IMR-90 (cell line): ENCODE data around the gene KNCN. TPM values are rescaled to one million over a fixed set of nuclear protein-coding genes. Genes with fewer than 3 reads are reported as not detected.

Experiments used
- ATAC-seq: fragments of 200-7000 bp; cut with Tn5 transposase; 2 replicates; pipeline ENCODE4 v1.9.1; 2020; ENCODE audit warnings: low read depth, mild to moderate bottlenecking, moderate library complexity
- BruUV-seq: library from RNA; stranded (reverse); fragments of 400-500 nt; replicated peaks from 2 replicates; lab custom pipeline; 2021; lab: Mats Ljungman, UMichigan
- CTCF ChIA-PET: fragments of 300-600 bp; formaldehyde crosslinking; extraction: SDS; loops from one replicate; lab custom pipeline; 2021; ENCODE audit warnings: antibody characterized with exemption; lab: Yijun Ruan, JAX
- POLR2A ChIA-PET: fragments of 300-600 bp; sonication (Branson Sonifier 250); formaldehyde crosslinking; loops from one replicate; lab custom pipeline; 2022; ENCODE audit warnings: antibody characterized with exemption; ENCODE audit not compliant: unreplicated experiment; lab: Charles Lee
- DNase-seq: peaks from one replicate; pipeline ENCODE4 v3.0.0; 2013
- H2AFZ ChIP-seq: replicated peaks from 2 replicates; pipeline ENCODE3; 2013; ENCODE audit warnings: low read length, mild to moderate bottlenecking; ENCODE audit not compliant: poor library complexity
- H2AK5ac ChIP-seq: 2 replicates; pipeline ENCODE4 v1.6.1; 2013; ENCODE audit warnings: low read depth, low read length, inconsistent platforms
- H2AK9ac ChIP-seq: replicated peaks from 2 replicates; pipeline ENCODE3; 2013; ENCODE audit warnings: mild to moderate bottlenecking, low read depth, low read length, moderate library complexity; ENCODE audit not compliant: poor library complexity
- H2BK120ac ChIP-seq: 2 replicates; pipeline ENCODE4 v1.6.1; 2013; ENCODE audit warnings: low read depth, low read length, inconsistent platforms
- H2BK15ac ChIP-seq: 3 replicates; pipeline ENCODE4 v1.6.1; 2013; ENCODE audit warnings: low read depth, low read length, inconsistent platforms
- H2BK20ac ChIP-seq: 2 replicates; pipeline ENCODE4 v1.6.1; 2013; ENCODE audit warnings: low read depth, mild to moderate bottlenecking, inconsistent platforms, low read length, moderate library complexity
- H2BK5ac ChIP-seq: 2 replicates; pipeline ENCODE4 v1.6.1; 2013; ENCODE audit warnings: mild to moderate bottlenecking, low read depth, low read length, inconsistent platforms; ENCODE audit not compliant: poor library complexity, severe bottlenecking
- H3K14ac ChIP-seq: replicated peaks from 2 replicates; pipeline ENCODE4 v1.6.1; 2013; ENCODE audit warnings: low read depth, low read length, inconsistent platforms
- H3K18ac ChIP-seq: 2 replicates; pipeline ENCODE4 v1.6.1; 2013; ENCODE audit warnings: low read depth, low read length, control low read depth
- H3K23ac ChIP-seq: 2 replicates; pipeline ENCODE4 v1.6.1; 2013; ENCODE audit warnings: low read depth, low read length, inconsistent platforms
- H3K27ac ChIP-seq: 2 replicates; pipeline ENCODE4 v1.5.1; 2013; ENCODE audit warnings: mild to moderate bottlenecking, control low read depth, low read length; ENCODE audit not compliant: insufficient read depth
- H3K27me3 ChIP-seq: 2 replicates; pipeline ENCODE4 v1.6.1; 2013; ENCODE audit warnings: low read length; ENCODE audit not compliant: control insufficient read depth, insufficient read depth
- H3K36me3 ChIP-seq: 2 replicates; pipeline ENCODE4 v1.6.1; 2013; ENCODE audit warnings: low read length, mixed read lengths; ENCODE audit not compliant: control insufficient read depth, insufficient read depth
- H3K4ac ChIP-seq: 2 replicates; pipeline ENCODE4 v1.6.1; 2013; ENCODE audit warnings: low read depth, low read length, inconsistent platforms
- H3K4me1 ChIP-seq: 2 replicates; pipeline ENCODE4 v1.6.1; 2013; ENCODE audit warnings: low read length, mixed read lengths; ENCODE audit not compliant: control insufficient read depth, insufficient read depth
- H3K4me2 ChIP-seq: 2 replicates; pipeline ENCODE4 v1.6.1; 2013; ENCODE audit warnings: low read depth, mild to moderate bottlenecking, control low read depth, low read length, moderate library complexity
- H3K4me3 ChIP-seq: 2 replicates; pipeline ENCODE4 v1.5.1; 2013; ENCODE audit warnings: low read depth, mild to moderate bottlenecking, control low read depth, low read length, moderate library complexity; ENCODE audit not compliant: insufficient read depth
- H3K56ac ChIP-seq: 2 replicates; pipeline ENCODE4 v1.6.1; 2013; ENCODE audit warnings: low read length, inconsistent platforms; ENCODE audit not compliant: insufficient read depth; ENCODE audit errors: extremely low read depth
- H3K79me1 ChIP-seq, 2 experiments: 2 replicates each; pipeline ENCODE4 v1.6.1; 2013; ENCODE audit warnings: low read length in 2 of 2, inconsistent platforms in 1 of 2, low read depth in 1 of 2
- H3K9ac ChIP-seq: 2 replicates; pipeline ENCODE4 v1.6.1; 2013; ENCODE audit warnings: low read depth, low read length, control low read depth
- H3K9me1 ChIP-seq: 2 replicates; pipeline ENCODE4 v1.6.1; 2013; ENCODE audit warnings: low read length, inconsistent platforms; ENCODE audit not compliant: insufficient read depth
- H3K9me3 ChIP-seq: 2 replicates; pipeline ENCODE4 v1.6.1; 2013; ENCODE audit warnings: low read length; ENCODE audit not compliant: control insufficient read depth, insufficient read depth
- H4K20me1 ChIP-seq: 2 replicates; pipeline ENCODE4 v1.6.1; 2013; ENCODE audit warnings: low read length, inconsistent platforms; ENCODE audit not compliant: insufficient read depth
- H4K5ac ChIP-seq: 2 replicates; pipeline ENCODE4 v1.6.1; 2013; ENCODE audit warnings: mild to moderate bottlenecking, low read depth, low read length, control low read depth
- H4K8ac ChIP-seq, 2 experiments: 2 replicates each; pipeline ENCODE4 v1.6.1; 2013; ENCODE audit warnings: low read depth in 2 of 2, low read length in 2 of 2, control low read depth in 1 of 2, inconsistent platforms in 1 of 2
- H4K91ac ChIP-seq: 2 replicates; pipeline ENCODE4 v1.6.1; 2013; ENCODE audit warnings: low read depth, low read length, inconsistent platforms; ENCODE audit not compliant: insufficient read depth
- BHLHE40 ChIP-seq: fragments of 150-350 bp; IDR thresholded peaks from 2 replicates; pipeline ENCODE4 v1.6.1; 2016; ENCODE audit warnings: mild to moderate bottlenecking, low read depth, low read length
- CEBPB ChIP-seq: IDR thresholded peaks from 2 replicates; pipeline ENCODE4 v1.6.1; 2012; ENCODE audit warnings: low read depth, low read length, improper control_type of control experiment
- CHD1 ChIP-seq: IDR thresholded peaks from 2 replicates; pipeline ENCODE4 v1.6.1; 2012; ENCODE audit warnings: low read depth, low read length, improper control_type of control experiment
- ELK1 ChIP-seq: fragments of 150-350 bp; IDR thresholded peaks from 2 replicates; pipeline ENCODE4 v1.6.1; 2016; ENCODE audit warnings: low read depth, mild to moderate bottlenecking, low read length, moderate library complexity, borderline replicate concordance
- FOS ChIP-seq: fragments of 150-350 bp; IDR thresholded peaks from 2 replicates; pipeline ENCODE4 v1.6.1; 2016; ENCODE audit warnings: low read depth, low read length
- MAZ ChIP-seq: IDR thresholded peaks from 2 replicates; pipeline ENCODE4 v1.6.1; 2012; ENCODE audit warnings: low read depth, mild to moderate bottlenecking, low read length, improper control_type of control experiment, moderate library complexity, borderline replicate concordance
- MXI1 ChIP-seq: IDR thresholded peaks from 2 replicates; pipeline ENCODE4 v1.6.1; 2012; ENCODE audit warnings: low read depth, mild to moderate bottlenecking, low read length, moderate library complexity, borderline replicate concordance
- POLR2A ChIP-seq: IDR thresholded peaks from 2 replicates; pipeline ENCODE4 v1.6.1; 2012; ENCODE audit warnings: mild to moderate bottlenecking, low read depth, low read length
- RCOR1 ChIP-seq: IDR thresholded peaks from 2 replicates; pipeline ENCODE4 v1.6.1; 2012; ENCODE audit warnings: mild to moderate bottlenecking, low read length, improper control_type of control experiment; ENCODE audit not compliant: insufficient replicate concordance
- RFX5 ChIP-seq: IDR thresholded peaks from 2 replicates; pipeline ENCODE4 v1.8.0; 2012; ENCODE audit warnings: low read depth, mild to moderate bottlenecking, low read length, moderate library complexity
- WGBS, 2 experiments: methylation state at CpG; one replicate each; pipeline versions ENCODE4 v1.1.5 to v1.1.7; 2013; ENCODE audit warnings: missing lambda C conversion rate in 2 of 2; ENCODE audit not compliant: insufficient read length in 1 of 2; ENCODE audit errors: extremely low coverage in 2 of 2; 5-methylcytosine and 5-hydroxymethylcytosine counted together
- dilution Hi-C: fragments of 300-500 bp; cut with HindIII; formaldehyde crosslinking; loops from one replicate; pipeline ENCODE4 v1.14.3; 2018; ENCODE audit warnings: low sequenced_read_pairs; ENCODE audit not compliant: unreplicated experiment
- in situ Hi-C: fragments of 300-500 bp; cut with MboI; formaldehyde crosslinking; loops from 3 replicates; pipeline ENCODE4 v1.14.3; 2019; ENCODE audit warnings: low sequenced_read_pairs, inconsistent platforms, mixed read lengths
- intact Hi-C: fragments of 100-400 bp; cut with micrococcal nuclease; formaldehyde crosslinking; loops from 2 replicates; pipeline ENCODE4 v1.10.0; 2022
- polyA plus RNA-seq, 3 experiments: library from polyadenylated mRNA; depleted of rRNA; stranded (reverse); fragments of >200 nt; gene quantifications; 2 replicates each; pipeline ENCODE4 v1.2.3, GENCODE V29; 2012; ENCODE audit warnings: low replicate concordance in 1 of 3
- total RNA-seq: library from RNA; depleted of rRNA; stranded (reverse); fragments of >200 nt; gene quantifications from 2 replicates; pipeline ENCODE4 v1.2.3, GENCODE V29; 2012
- TF ChIP-seq, protein P1 (sequence below): conservative IDR thresholded peaks from 2 replicates; pipeline ENCODE4 v1.5.1; 2012; ENCODE audit warnings: mild to moderate bottlenecking, low read depth, low read length, improper control_type of control experiment

KNCN gene
- total and polyA plus RNA-seq, 2 of the 4 experiments (the other 2 are of a cell fraction): not detected

GRCh38 chr1:46523496-46524353 is 27.7 kb downstream of the KNCN start:
- H2AFZ ChIP-seq: no peak overlapping the region
- H3K18ac ChIP-seq: no peak overlapping the region
- 67% methylated on average over 1 of the region's 11 CpGs; no CpG with 5 or more reads in 1 of the 2 experiments for WGBS, 2 experiments
- BruUV-seq: no TSS peak
- no peak overlapping the region for H2BK5ac ChIP-seq
- H3K4me1 ChIP-seq: peaks cover 16% of the 10 kb centered on the region
- H2BK20ac ChIP-seq: no peak overlapping the region
- peaks cover 3% of the 10 kb centered on the region for H3K9me1 ChIP-seq
- 0 out of 2 replicates have a peak, but pooled peaks cover 3% of the 10 kb centered on the region for H4K20me1 ChIP-seq
- peaks cover 30% of the 10 kb centered on the region for H3K27me3 ChIP-seq
- TF ChIP-seq RFX5: no peak
- TF ChIP-seq MAZ: no peak
- no peak for TF ChIP-seq CEBPB
- TF ChIP-seq RCOR1: no peak
- no peak for TF ChIP-seq ELK1
- TF ChIP-seq BHLHE40: no peak
- TF ChIP-seq CHD1: no peak
- TF ChIP-seq, protein P1, sequence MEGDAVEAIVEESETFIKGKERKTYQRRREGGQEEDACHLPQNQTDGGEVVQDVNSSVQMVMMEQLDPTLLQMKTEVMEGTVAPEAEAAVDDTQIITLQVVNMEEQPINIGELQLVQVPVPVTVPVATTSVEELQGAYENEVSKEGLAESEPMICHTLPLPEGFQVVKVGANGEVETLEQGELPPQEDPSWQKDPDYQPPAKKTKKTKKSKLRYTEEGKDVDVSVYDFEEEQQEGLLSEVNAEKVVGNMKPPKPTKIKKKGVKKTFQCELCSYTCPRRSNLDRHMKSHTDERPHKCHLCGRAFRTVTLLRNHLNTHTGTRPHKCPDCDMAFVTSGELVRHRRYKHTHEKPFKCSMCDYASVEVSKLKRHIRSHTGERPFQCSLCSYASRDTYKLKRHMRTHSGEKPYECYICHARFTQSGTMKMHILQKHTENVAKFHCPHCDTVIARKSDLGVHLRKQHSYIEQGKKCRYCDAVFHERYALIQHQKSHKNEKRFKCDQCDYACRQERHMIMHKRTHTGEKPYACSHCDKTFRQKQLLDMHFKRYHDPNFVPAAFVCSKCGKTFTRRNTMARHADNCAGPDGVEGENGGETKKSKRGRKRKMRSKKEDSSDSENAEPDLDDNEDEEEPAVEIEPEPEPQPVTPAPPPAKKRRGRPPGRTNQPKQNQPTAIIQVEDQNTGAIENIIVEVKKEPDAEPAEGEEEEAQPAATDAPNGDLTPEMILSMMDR: no peak
- TF ChIP-seq POLR2A: no peak
- TF ChIP-seq FOS: no peak
- no peak for TF ChIP-seq MXI1
- no peak overlapping the region for H4K8ac ChIP-seq
- no peak overlapping the region for H3K23ac ChIP-seq
- H3K79me1 ChIP-seq: no peaks in the 10 kb centered on the region
- H2AK9ac ChIP-seq: no peak overlapping the region
- in situ Hi-C loops: no loop called here
- no peak overlapping the region for H3K27ac ChIP-seq
- no peak overlapping the region for H4K91ac ChIP-seq
- ATAC-seq: no peak
- H3K56ac ChIP-seq: no peak overlapping the region
- intact Hi-C loops: no loop called here
- H3K14ac ChIP-seq: no peak overlapping the region
- CTCF ChIA-PET: interaction anchor here (1.3 kb wide), 1 partner anchor 45 kb away, joined by 3 read pairs; no protein-coding TSS in a partner anchor
- POLR2A ChIA-PET: no interaction called here
- no peak overlapping the region for H4K5ac ChIP-seq
- no peak overlapping the region for H2BK120ac ChIP-seq
- no peaks in the 10 kb centered on the region for H3K36me3 ChIP-seq
- no peak overlapping the region for H3K4ac ChIP-seq
- H3K4me3 ChIP-seq: no peak overlapping the region
- DNase-seq: no peak
- no peak overlapping the region for H2BK15ac ChIP-seq
- H2AK5ac ChIP-seq: no peak overlapping the region
- no peak overlapping the region for H3K4me2 ChIP-seq
- no peak overlapping the region for H3K9ac ChIP-seq
- dilution Hi-C loops: no loop called here
- H3K9me3 ChIP-seq: no peaks in the 10 kb centered on the region
